IMR-90 (cell line): ENCODE data around the gene CAMTA1. TPM values are rescaled to one million over a fixed set of nuclear protein-coding genes. Genes with fewer than 3 reads are reported as not detected.

Source experiments
- ATAC-seq: fragments of 200-7000 bp; cut with Tn5 transposase; 2 replicates; pipeline ENCODE4 v1.9.1; 2020; ENCODE audit warnings: low read depth, mild to moderate bottlenecking, moderate library complexity
- BruUV-seq: library from RNA; stranded (reverse); fragments of 400-500 nt; replicated peaks from 2 replicates; lab custom pipeline; 2021; lab: Mats Ljungman, UMichigan
- CTCF ChIA-PET: fragments of 300-600 bp; formaldehyde crosslinking; extraction: SDS; loops from one replicate; lab custom pipeline; 2021; ENCODE audit warnings: antibody characterized with exemption; lab: Yijun Ruan, JAX
- POLR2A ChIA-PET: fragments of 300-600 bp; sonication (Branson Sonifier 250); formaldehyde crosslinking; loops from one replicate; lab custom pipeline; 2022; ENCODE audit warnings: antibody characterized with exemption; ENCODE audit not compliant: unreplicated experiment; lab: Charles Lee
- DNase-seq: peaks from one replicate; pipeline ENCODE4 v3.0.0; 2013
- H2AFZ ChIP-seq: replicated peaks from 2 replicates; pipeline ENCODE3; 2013; ENCODE audit warnings: low read length, mild to moderate bottlenecking; ENCODE audit not compliant: poor library complexity
- H2AK5ac ChIP-seq: 2 replicates; pipeline ENCODE4 v1.6.1; 2013; ENCODE audit warnings: low read depth, low read length, inconsistent platforms
- H2AK9ac ChIP-seq: replicated peaks from 2 replicates; pipeline ENCODE3; 2013; ENCODE audit warnings: mild to moderate bottlenecking, low read depth, low read length, moderate library complexity; ENCODE audit not compliant: poor library complexity
- H2BK120ac ChIP-seq: 2 replicates; pipeline ENCODE4 v1.6.1; 2013; ENCODE audit warnings: low read depth, low read length, inconsistent platforms
- H2BK15ac ChIP-seq: 3 replicates; pipeline ENCODE4 v1.6.1; 2013; ENCODE audit warnings: low read depth, low read length, inconsistent platforms
- H2BK20ac ChIP-seq: 2 replicates; pipeline ENCODE4 v1.6.1; 2013; ENCODE audit warnings: low read depth, mild to moderate bottlenecking, inconsistent platforms, low read length, moderate library complexity
- H2BK5ac ChIP-seq: 2 replicates; pipeline ENCODE4 v1.6.1; 2013; ENCODE audit warnings: mild to moderate bottlenecking, low read depth, low read length, inconsistent platforms; ENCODE audit not compliant: poor library complexity, severe bottlenecking
- H3K14ac ChIP-seq: replicated peaks from 2 replicates; pipeline ENCODE4 v1.6.1; 2013; ENCODE audit warnings: low read depth, low read length, inconsistent platforms
- H3K18ac ChIP-seq: 2 replicates; pipeline ENCODE4 v1.6.1; 2013; ENCODE audit warnings: low read depth, low read length, control low read depth
- H3K23ac ChIP-seq: 2 replicates; pipeline ENCODE4 v1.6.1; 2013; ENCODE audit warnings: low read depth, low read length, inconsistent platforms
- H3K27ac ChIP-seq: 2 replicates; pipeline ENCODE4 v1.5.1; 2013; ENCODE audit warnings: mild to moderate bottlenecking, control low read depth, low read length; ENCODE audit not compliant: insufficient read depth
- H3K27me3 ChIP-seq: 2 replicates; pipeline ENCODE4 v1.6.1; 2013; ENCODE audit warnings: low read length; ENCODE audit not compliant: control insufficient read depth, insufficient read depth
- H3K36me3 ChIP-seq: 2 replicates; pipeline ENCODE4 v1.6.1; 2013; ENCODE audit warnings: low read length, mixed read lengths; ENCODE audit not compliant: control insufficient read depth, insufficient read depth
- H3K4ac ChIP-seq: 2 replicates; pipeline ENCODE4 v1.6.1; 2013; ENCODE audit warnings: low read depth, low read length, inconsistent platforms
- H3K4me1 ChIP-seq: 2 replicates; pipeline ENCODE4 v1.6.1; 2013; ENCODE audit warnings: low read length, mixed read lengths; ENCODE audit not compliant: control insufficient read depth, insufficient read depth
- H3K4me2 ChIP-seq: 2 replicates; pipeline ENCODE4 v1.6.1; 2013; ENCODE audit warnings: low read depth, mild to moderate bottlenecking, control low read depth, low read length, moderate library complexity
- H3K4me3 ChIP-seq: 2 replicates; pipeline ENCODE4 v1.5.1; 2013; ENCODE audit warnings: low read depth, mild to moderate bottlenecking, control low read depth, low read length, moderate library complexity; ENCODE audit not compliant: insufficient read depth
- H3K56ac ChIP-seq: 2 replicates; pipeline ENCODE4 v1.6.1; 2013; ENCODE audit warnings: low read length, inconsistent platforms; ENCODE audit not compliant: insufficient read depth; ENCODE audit errors: extremely low read depth
- H3K79me1 ChIP-seq, 2 experiments: 2 replicates each; pipeline ENCODE4 v1.6.1; 2013; ENCODE audit warnings: low read length in 2 of 2, inconsistent platforms in 1 of 2, low read depth in 1 of 2
- H3K9ac ChIP-seq: 2 replicates; pipeline ENCODE4 v1.6.1; 2013; ENCODE audit warnings: low read depth, low read length, control low read depth
- H3K9me1 ChIP-seq: 2 replicates; pipeline ENCODE4 v1.6.1; 2013; ENCODE audit warnings: low read length, inconsistent platforms; ENCODE audit not compliant: insufficient read depth
- H3K9me3 ChIP-seq: 2 replicates; pipeline ENCODE4 v1.6.1; 2013; ENCODE audit warnings: low read length; ENCODE audit not compliant: control insufficient read depth, insufficient read depth
- H4K20me1 ChIP-seq: 2 replicates; pipeline ENCODE4 v1.6.1; 2013; ENCODE audit warnings: low read length, inconsistent platforms; ENCODE audit not compliant: insufficient read depth
- H4K5ac ChIP-seq: 2 replicates; pipeline ENCODE4 v1.6.1; 2013; ENCODE audit warnings: mild to moderate bottlenecking, low read depth, low read length, control low read depth
- H4K8ac ChIP-seq, 2 experiments: 2 replicates each; pipeline ENCODE4 v1.6.1; 2013; ENCODE audit warnings: low read depth in 2 of 2, low read length in 2 of 2, control low read depth in 1 of 2, inconsistent platforms in 1 of 2
- H4K91ac ChIP-seq: 2 replicates; pipeline ENCODE4 v1.6.1; 2013; ENCODE audit warnings: low read depth, low read length, inconsistent platforms; ENCODE audit not compliant: insufficient read depth
- BHLHE40 ChIP-seq: fragments of 150-350 bp; IDR thresholded peaks from 2 replicates; pipeline ENCODE4 v1.6.1; 2016; ENCODE audit warnings: mild to moderate bottlenecking, low read depth, low read length
- CHD1 ChIP-seq: IDR thresholded peaks from 2 replicates; pipeline ENCODE4 v1.6.1; 2012; ENCODE audit warnings: low read depth, low read length, improper control_type of control experiment
- FOS ChIP-seq: fragments of 150-350 bp; IDR thresholded peaks from 2 replicates; pipeline ENCODE4 v1.6.1; 2016; ENCODE audit warnings: low read depth, low read length
- MAFK ChIP-seq: IDR thresholded peaks from 2 replicates; pipeline ENCODE4 v1.6.1; 2012; ENCODE audit warnings: low read depth, low read length, improper control_type of control experiment
- MAZ ChIP-seq: IDR thresholded peaks from 2 replicates; pipeline ENCODE4 v1.6.1; 2012; ENCODE audit warnings: low read depth, mild to moderate bottlenecking, low read length, improper control_type of control experiment, moderate library complexity, borderline replicate concordance
- MXI1 ChIP-seq: IDR thresholded peaks from 2 replicates; pipeline ENCODE4 v1.6.1; 2012; ENCODE audit warnings: low read depth, mild to moderate bottlenecking, low read length, moderate library complexity, borderline replicate concordance
- NFE2L2 ChIP-seq: fragments of 150-350 bp; IDR thresholded peaks from 2 replicates; pipeline ENCODE4 v1.6.1; 2016; ENCODE audit warnings: low read depth, mild to moderate bottlenecking, low read length
- POLR2A ChIP-seq: IDR thresholded peaks from 2 replicates; pipeline ENCODE4 v1.6.1; 2012; ENCODE audit warnings: mild to moderate bottlenecking, low read depth, low read length
- RAD21 ChIP-seq: IDR thresholded peaks from 2 replicates; pipeline ENCODE4 v1.6.1; 2012; ENCODE audit warnings: low read length, improper control_type of control experiment
- RCOR1 ChIP-seq: IDR thresholded peaks from 2 replicates; pipeline ENCODE4 v1.6.1; 2012; ENCODE audit warnings: mild to moderate bottlenecking, low read length, improper control_type of control experiment; ENCODE audit not compliant: insufficient replicate concordance
- SMC3 ChIP-seq: fragments of 150-350 bp; IDR thresholded peaks from 2 replicates; pipeline ENCODE4 v1.6.1; 2016; ENCODE audit warnings: low read depth, mild to moderate bottlenecking, antibody characterized with exemption, low read length, moderate library complexity
- WGBS, 2 experiments: methylation state at CpG; one replicate each; pipeline versions ENCODE4 v1.1.5 to v1.1.7; 2013; ENCODE audit warnings: missing lambda C conversion rate in 2 of 2; ENCODE audit not compliant: insufficient read length in 1 of 2; ENCODE audit errors: extremely low coverage in 2 of 2; 5-methylcytosine and 5-hydroxymethylcytosine counted together
- dilution Hi-C: fragments of 300-500 bp; cut with HindIII; formaldehyde crosslinking; loops from one replicate; pipeline ENCODE4 v1.14.3; 2018; ENCODE audit warnings: low sequenced_read_pairs; ENCODE audit not compliant: unreplicated experiment
- in situ Hi-C: fragments of 300-500 bp; cut with MboI; formaldehyde crosslinking; loops from 3 replicates; pipeline ENCODE4 v1.14.3; 2019; ENCODE audit warnings: low sequenced_read_pairs, inconsistent platforms, mixed read lengths
- intact Hi-C: fragments of 100-400 bp; cut with micrococcal nuclease; formaldehyde crosslinking; loops from 2 replicates; pipeline ENCODE4 v1.10.0; 2022
- polyA plus RNA-seq, 3 experiments: library from polyadenylated mRNA; depleted of rRNA; stranded (reverse); fragments of >200 nt; gene quantifications; 2 replicates each; pipeline ENCODE4 v1.2.3, GENCODE V29; 2012; ENCODE audit warnings: low replicate concordance in 1 of 3
- total RNA-seq: library from RNA; depleted of rRNA; stranded (reverse); fragments of >200 nt; gene quantifications from 2 replicates; pipeline ENCODE4 v1.2.3, GENCODE V29; 2012
- TF ChIP-seq, protein P1 (sequence below): conservative IDR thresholded peaks from 2 replicates; pipeline ENCODE4 v1.5.1; 2012; ENCODE audit warnings: mild to moderate bottlenecking, low read depth, low read length, improper control_type of control experiment
- TF ChIP-seq, protein P2 (sequence below): fragments of 150-350 bp; IDR thresholded peaks from 2 replicates; pipeline ENCODE4 v1.6.1; 2017; ENCODE audit warnings: mild to moderate bottlenecking, antibody characterized with exemption, low read length, low read depth
- TF ChIP-seq, protein P3 (sequence below): fragments of 150-350 bp; IDR thresholded peaks from 2 replicates; pipeline ENCODE4 v1.6.1; 2016; ENCODE audit warnings: low read depth, mild to moderate bottlenecking, low read length, moderate library complexity, borderline replicate concordance

Gene CAMTA1
- total and polyA plus RNA-seq, 2 of the 4 experiments (the other 2 are of a cell fraction), result 35.5 to 74.3 TPM

DNA sequence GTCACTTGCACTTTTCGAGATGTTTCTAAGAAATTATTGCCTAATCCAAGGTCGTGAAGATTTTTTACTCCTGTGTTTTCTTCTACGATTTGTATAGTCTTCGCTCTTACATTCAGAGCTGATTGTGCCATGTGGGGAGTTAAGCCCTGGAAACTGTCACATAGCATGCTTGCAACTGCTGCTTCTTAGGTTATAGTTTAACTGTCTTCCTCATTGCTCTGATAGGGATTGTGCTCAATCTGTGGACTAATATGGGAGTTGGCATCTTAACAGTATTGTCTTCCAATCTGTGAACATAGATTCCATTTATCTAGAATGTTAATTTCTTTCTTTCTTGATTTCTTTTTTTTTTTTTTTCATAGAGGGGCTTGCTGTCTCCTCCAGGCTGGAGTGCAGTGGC lies 34.8 kb upstream of the CAMTA1 start:
- ChIA-PET POLR2A (interaction anchor here (0.6 kb wide), 1 partner anchor 19 kb away, joined by 3 read pairs; no protein-coding TSS in a partner anchor), CTCF (interaction anchor here (0.6 kb wide), 1 partner anchor 14 kb away, joined by 3 read pairs; no protein-coding TSS in a partner anchor)
- Histone ChIP-seq H4K20me1 (no peaks in the 10 kb centered on the region), H2AK9ac (no peak overlapping the region), H3K27ac (no peak overlapping the region), H2AK5ac (no peak overlapping the region), H3K4me3 (no peak overlapping the region), H3K14ac (no peak overlapping the region), H3K9me1 (no peaks in the 10 kb centered on the region), H2BK20ac (no peak overlapping the region), H3K9me3 (no peaks in the 10 kb centered on the region), H3K4ac (no peak overlapping the region), H3K56ac (no peak overlapping the region), H3K23ac (no peak overlapping the region), H3K79me1 (no peaks in the 10 kb centered on the region), H4K8ac (no peak overlapping the region), H3K18ac (no peak overlapping the region), H2BK5ac (no peak overlapping the region), H4K5ac (no peak overlapping the region), H2BK15ac (no peak overlapping the region), H4K91ac (no peak overlapping the region), H3K27me3 (peaks cover 11% of the 10 kb centered on the region), H3K9ac (no peak overlapping the region), H2AFZ (no peak overlapping the region), H3K4me2 (no peak overlapping the region), H2BK120ac (no peak overlapping the region), H3K4me1 (no peaks in the 10 kb centered on the region), H3K36me3 (no peaks in the 10 kb centered on the region)
- no peak for ATAC-seq
- DNase-seq, result no peak
- no peak for TF ChIP-seq SMC3
- TF ChIP-seq MAZ, result no peak
- TF ChIP-seq NFE2L2, result no peak
- TF ChIP-seq CHD1, result no peak
- no peak for TF ChIP-seq RCOR1
- TF ChIP-seq, protein P1, sequence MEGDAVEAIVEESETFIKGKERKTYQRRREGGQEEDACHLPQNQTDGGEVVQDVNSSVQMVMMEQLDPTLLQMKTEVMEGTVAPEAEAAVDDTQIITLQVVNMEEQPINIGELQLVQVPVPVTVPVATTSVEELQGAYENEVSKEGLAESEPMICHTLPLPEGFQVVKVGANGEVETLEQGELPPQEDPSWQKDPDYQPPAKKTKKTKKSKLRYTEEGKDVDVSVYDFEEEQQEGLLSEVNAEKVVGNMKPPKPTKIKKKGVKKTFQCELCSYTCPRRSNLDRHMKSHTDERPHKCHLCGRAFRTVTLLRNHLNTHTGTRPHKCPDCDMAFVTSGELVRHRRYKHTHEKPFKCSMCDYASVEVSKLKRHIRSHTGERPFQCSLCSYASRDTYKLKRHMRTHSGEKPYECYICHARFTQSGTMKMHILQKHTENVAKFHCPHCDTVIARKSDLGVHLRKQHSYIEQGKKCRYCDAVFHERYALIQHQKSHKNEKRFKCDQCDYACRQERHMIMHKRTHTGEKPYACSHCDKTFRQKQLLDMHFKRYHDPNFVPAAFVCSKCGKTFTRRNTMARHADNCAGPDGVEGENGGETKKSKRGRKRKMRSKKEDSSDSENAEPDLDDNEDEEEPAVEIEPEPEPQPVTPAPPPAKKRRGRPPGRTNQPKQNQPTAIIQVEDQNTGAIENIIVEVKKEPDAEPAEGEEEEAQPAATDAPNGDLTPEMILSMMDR, result no peak
- no peak for TF ChIP-seq MXI1
- TF ChIP-seq, protein P2, sequence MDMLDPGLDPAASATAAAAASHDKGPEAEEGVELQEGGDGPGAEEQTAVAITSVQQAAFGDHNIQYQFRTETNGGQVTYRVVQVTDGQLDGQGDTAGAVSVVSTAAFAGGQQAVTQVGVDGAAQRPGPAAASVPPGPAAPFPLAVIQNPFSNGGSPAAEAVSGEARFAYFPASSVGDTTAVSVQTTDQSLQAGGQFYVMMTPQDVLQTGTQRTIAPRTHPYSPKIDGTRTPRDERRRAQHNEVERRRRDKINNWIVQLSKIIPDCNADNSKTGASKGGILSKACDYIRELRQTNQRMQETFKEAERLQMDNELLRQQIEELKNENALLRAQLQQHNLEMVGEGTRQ, result no peak
- no peak for TF ChIP-seq RAD21
- no peak for TF ChIP-seq POLR2A
- TF ChIP-seq, protein P3, sequence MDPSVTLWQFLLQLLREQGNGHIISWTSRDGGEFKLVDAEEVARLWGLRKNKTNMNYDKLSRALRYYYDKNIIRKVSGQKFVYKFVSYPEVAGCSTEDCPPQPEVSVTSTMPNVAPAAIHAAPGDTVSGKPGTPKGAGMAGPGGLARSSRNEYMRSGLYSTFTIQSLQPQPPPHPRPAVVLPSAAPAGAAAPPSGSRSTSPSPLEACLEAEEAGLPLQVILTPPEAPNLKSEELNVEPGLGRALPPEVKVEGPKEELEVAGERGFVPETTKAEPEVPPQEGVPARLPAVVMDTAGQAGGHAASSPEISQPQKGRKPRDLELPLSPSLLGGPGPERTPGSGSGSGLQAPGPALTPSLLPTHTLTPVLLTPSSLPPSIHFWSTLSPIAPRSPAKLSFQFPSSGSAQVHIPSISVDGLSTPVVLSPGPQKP, result no peak
- TF ChIP-seq BHLHE40, result no peak
- TF ChIP-seq MAFK, result no peak
- TF ChIP-seq FOS, result no peak
- intact Hi-C loops, result no loop called here
- in situ Hi-C loops, result no loop called here
- WGBS, 2 experiments, result 92% methylated on average over 2 of the region's 4 CpGs; no CpG with 5 or more reads in 1 of the 2 experiments
- dilution Hi-C loops, result no loop called here
- BruUV-seq, result no TSS peak
